HG03378 (cell line): ENCODE measurements around the gene FGR.
"Not testable (repeated sequence)": the region's sequence is repeated elsewhere in the genome, so short reads cannot be mapped to it uniquely, and the experiment has no call there.

ENCODE experiments used
- ATAC-seq: cut with Tn5 transposase; IDR thresholded peaks from one replicate; pipeline ENCODE4 v1.9.1; 2021; ENCODE audit warnings: mild to moderate bottlenecking, moderate library complexity; ENCODE audit not compliant: unreplicated experiment

Gene FGR

DNA sequence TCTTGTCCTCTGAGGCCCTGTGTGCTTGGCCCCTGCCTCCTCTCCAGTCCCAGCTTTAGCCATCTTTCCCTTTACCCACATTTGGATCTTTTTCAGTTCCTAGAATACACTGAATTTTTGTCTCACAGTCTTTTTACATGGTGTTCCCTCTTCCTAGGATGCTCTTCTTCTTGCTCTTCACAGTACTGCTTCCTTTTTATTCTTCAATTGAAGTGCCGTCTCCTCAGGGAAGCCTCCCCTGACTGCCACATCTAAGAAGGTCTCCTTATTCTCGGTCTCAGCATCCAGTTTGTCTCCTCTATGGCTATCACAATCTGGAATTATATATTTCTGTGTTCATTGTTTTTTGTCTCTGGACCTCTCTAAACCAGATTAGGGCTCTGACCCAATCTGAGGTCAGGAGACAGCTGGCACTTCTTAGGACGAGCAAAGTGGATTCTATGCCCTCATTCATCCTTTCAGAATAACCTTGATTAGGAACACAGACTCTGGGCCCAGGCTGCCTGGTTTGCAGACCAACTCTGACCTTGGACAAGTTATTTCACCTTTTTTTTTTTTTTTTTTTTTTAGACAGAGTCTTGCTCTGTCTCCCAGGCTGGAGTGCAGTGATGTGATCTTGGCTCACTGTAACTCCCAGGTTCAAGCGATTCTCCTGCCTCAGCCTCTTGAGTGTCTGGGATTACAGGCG lies 3.2 kb upstream of the FGR start:
- ATAC-seq = no peak

DNA sequence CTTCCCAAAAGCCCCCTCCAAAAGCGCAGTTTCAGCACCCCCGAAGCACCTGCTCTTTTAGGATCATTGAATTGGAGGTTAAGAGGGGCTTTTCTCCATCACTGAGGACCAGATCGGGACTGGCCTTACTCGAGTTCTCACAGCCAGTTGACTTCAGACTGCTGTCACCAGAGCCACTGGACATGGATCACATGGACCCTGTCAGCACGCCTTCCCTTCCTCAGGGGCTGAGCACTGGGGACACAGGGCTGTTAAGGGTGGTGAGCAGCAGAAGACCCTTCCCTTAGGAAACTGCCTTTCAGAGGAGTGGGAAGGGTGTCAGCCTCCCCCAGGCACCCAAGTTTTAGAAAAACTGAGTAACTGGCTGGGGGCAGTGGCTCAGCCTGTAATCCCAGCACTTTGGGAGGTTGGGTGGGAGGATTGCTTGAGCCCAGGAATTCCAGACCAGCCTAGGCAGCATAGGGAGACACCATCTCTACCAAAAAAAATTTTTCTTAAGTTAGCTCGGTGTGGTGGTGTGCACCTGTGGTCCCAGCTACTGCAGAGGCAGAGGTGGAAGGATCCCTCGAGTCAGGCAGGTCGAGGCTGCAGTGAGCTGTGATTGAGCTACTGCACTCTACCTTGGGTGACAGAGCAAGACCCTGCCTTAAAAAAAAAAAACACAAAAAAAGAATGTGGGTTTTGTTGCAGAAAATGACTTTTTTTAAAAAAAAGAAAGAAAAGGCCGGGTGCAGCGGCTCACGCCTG lies 584 bp upstream of the FGR start:
- no peak for ATAC-seq

DNA sequence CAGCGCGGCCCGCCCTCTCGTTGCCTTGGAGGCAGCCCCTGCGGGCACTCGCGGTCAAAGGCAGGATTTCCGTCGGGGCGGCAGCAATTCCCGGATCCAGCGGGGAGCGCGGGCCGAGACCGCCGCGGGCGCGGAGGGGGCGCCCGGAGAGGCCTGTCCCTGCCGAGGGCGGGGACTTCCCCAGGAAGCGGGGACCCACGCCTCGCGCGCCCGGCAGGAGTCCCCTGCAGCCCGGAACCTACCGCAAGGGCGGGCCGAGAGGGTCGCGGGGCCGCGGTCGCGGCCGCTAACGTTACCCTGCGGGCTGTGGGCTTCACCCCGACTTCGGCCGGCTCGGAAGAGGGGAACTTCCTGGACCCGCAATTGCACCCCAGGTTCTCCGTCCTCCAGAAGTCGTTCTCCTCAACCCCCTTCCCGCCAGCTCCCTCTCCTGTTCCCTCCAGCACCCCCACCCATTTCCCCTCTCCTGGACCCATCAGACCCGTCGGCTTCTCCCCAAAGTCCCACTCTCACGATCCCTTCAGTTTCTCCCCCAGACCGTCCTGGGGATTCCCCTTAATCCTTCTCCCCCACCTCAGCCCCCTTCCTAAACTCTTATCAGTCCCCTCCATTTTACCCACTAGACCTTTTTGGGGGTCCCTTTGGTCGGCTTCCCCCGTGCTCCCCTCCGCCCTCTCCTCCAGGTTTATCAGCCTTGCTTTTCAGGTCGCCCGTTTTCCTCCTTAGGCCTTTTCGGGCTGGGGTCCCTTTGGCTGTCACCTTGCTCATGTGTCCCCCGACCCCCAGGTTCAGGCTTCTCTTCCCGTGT lies 604 bp downstream of the FGR start:
- no peak for ATAC-seq

DNA sequence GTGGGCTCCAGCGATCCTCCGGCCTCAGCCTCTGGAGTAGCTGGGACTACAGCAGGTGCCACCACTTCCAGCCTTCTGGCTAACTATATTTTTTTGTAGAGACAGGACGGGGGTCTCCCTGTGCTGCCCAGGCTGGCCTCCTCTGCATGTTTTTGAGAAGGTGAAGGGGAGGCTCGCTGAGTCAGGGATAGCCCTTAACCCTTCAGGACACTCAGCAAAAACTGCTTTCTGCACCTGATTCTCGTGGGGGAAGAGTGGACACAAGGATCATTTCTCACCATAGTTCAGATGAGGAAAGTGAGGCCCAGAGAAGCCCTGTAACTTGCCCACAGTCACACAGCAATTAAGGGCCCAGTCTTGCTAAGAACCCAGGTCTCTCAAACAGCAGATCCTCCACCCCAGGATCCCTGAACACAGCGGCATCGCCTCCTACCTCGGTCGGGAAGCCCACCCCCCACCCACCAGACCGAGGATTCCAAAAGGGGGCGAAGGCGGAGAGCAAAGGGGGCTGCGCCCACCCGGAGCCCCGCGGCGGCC lies 1.3 kb downstream of the FGR start:
- no peak for ATAC-seq

DNA sequence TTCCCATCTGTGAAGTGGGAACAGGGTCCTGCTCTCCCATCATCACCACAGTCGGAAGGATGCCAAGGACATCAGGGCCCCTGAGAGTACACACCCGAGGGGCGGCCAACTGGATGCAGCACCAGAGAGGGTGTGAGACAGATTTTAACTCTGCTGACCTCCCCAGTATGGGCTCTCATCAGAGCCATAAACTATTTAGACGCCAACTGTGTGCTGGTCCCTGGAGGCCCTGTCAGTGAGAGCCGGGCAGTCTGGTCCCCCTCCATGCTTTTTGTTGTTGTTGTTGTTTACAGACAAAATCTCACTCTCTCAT lies 1.7 kb downstream of the FGR start:
- no peak for ATAC-seq

DNA sequence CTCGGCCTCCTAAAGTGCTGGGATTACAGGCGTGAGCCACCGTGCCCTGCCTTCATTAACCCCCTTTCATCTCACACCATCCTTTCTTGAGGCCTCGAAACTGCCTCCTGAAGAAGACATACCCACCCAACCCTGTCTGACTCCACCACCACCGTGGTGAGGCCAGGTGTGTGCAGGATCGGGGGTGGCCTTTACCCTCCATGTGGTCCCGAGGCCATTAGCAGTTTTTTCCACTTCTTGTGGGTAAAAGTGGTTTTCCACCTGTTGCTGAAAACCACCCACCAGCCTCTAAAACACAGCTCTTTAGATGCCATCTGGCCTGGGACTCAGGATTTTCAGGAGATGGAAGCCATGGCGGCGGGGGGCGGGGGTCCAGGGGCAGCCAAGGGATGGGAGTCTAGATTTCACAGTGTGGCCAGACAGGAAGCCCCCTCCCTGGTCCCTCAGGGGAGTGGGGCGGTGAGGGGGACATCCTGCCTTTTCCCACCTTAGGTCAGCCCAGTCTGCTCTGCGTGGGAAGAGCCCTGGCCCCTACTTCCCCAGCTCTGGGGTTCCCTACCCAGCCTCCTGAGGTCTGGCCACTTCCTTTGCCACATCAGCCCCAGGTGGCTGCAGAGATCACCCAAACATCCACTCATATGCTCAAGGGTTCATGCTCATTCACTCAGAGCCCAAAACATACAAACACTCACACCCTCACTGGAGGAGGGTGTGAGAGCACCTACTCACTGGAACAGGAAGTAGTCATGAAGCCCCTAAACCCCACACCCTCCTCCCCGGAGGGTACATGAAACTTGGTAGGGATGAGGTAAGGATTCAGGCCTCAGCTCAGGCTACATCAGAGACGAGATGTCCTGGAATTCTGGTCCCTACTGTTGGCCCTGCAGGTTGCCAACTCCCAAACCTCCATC lies 2.3 kb downstream of the FGR start:
- peak; percentile 40 for ATAC-seq

DNA sequence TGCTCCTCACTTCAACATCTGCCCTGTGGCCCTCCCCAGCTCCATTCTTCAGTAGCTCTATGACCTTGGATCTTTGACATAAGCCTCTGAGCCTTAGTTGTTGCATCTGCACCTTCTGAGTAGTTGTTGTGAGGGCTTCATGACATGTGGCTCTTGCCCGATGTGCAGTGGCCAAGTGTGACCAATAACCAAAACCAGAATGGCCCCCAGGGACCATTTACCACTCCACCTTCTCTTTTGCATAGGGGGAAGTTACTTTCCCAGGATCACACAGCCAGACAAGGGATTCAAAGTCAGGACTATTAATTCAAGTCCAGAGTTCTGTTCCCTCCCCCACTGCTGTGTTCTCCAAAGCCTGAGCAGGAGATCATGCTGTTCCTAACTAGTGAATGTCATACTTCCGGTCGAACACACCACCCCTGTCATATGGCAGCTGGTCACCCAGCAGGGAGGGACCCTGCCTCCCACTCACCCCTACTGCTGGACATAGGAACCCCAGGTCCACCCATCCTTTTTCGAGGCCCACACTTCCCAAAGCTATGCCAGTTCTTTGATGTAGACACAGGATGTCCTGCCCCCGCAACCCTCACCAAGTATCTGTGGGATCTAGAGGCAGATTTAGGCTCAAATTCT lies 4.0 kb downstream of the FGR start:
- ATAC-seq = peak; percentile 10

DNA sequence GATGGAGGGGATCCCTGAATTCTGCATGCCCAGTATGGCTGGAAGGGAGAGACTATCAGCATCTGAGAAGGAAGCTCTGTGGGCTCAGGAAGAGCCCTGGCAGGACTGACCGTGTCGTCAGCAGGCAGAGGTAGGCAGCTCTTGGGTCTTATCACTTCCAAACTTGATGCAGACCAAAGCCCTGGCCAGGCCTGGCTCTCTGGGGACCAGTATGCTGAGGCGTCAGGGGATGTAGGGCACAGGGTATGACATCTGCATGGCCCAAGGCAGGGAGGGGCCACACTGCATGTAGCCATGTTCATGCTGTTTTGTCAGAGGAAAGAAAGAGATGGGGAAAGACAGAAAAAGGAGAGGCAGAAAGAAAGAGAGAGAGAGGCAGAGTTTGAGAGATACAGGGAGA lies 6.3 kb downstream of the FGR start:
- no peak for ATAC-seq

DNA sequence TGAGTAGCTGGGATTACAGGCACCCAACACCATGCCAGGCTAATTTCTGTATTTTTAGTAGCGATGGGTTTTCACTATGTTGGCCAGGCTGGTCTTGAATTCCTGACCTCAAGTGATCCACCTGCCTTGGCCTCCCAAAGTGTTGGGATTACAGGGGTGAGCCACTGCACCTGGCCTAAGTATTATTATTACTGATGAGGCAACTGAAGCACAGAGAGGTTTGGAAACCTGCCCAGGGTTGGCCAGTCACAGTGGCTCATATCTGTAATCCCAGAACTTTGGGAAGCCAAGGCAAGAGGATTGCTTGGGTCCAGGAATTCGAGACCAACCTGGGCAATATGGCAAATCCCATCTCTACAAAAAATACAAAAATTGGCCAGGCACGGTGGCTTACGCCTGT lies 7.3 kb downstream of the FGR start:
- ATAC-seq = not testable (repeated sequence)

DNA sequence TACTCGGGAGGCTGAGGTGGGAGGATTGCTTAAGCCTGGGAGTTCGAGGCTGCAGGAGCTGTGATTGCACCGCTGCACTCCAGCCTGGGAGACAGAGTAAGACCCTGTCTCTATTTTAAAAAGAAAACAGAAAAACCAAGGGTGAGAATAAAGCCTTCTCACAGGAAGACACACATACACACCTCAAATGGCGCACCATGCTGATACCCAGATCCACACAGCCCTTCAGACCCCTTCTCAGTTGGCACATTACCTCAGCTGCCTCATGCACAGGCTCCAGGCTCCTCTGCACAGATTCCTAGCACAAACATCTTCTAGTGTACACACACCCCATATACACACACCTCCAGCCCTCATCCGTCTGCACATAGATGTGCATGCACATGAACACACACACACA lies 7.9 kb downstream of the FGR start:
- ATAC-seq = no peak

DNA sequence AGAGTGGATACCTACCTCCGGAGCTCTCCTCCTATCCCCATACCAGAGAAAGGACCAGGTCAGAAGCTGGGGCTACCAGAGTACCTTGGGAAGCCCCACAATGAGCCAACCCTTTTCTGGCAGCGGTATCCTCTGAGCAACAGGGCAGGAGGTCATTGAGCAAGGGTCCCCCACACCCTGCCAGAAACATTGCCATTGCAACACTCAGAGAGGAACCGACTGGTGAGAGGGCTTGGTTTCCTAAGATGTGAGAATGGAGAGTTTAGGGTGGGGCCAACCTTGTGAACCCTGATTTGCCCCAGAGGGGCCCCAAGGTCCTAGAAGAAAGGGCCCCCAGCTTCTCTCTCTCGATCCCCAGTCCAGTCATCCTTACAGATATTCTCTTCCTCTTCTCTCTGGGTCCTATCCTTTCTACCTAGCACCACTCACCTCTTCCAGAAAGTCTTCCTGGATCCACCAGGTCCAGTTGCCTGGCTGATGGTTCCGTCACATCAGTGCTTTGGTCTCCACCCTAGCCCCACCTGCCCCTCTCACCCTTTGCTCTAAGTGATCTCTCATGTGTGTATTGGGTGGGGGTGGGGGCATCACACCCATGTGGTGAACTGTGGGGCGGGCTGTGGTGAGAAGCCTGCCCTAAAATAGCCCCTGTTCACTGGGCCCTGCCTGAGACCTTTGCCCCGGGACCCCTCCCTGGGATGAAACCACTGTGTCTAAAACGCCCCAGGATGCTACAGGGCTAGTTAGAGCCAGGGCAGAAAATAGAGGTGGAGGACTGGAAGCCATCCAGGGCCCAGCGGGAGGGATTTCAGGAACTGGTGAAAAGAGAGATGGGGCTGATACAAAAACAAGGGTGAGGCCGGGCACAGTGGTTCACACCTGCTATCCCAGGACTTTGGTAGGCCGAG lies 8.7 kb downstream of the FGR start:
- no peak for ATAC-seq

DNA sequence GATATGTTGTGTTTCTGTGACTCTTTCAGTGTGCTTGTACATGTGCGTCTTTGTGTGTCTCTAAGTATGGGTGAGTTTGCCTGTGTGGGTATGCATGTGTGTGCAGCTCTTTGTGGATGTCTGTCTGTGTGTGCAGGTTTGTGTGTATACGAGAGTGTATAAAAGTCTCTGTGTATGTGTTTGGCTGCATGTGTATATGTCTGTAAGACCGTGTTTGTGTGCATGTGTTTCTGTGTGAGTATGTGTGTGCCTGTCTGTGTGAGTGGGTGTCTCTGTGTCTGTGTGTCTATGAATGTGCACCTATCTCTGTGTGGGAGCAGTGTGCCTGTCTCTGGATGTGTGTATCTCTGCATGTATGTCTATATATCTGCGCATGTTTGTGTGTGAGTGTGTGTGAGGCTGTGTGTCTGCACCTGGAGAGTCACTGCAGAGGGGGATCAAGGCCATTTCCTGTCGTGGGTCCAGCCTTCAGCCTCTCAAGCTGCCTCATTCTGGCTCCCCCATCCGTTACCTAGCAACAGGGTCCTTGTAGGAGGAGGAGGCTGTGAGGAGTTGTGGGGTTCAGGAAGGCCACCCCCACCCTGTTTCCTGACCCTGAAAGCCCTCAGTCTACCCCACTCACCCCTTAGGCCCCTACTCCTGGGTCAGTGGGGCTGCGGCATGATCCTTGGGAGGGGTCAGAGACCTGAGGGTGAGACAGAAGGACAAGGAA lies 10.4 kb downstream of the FGR start:
- peak; percentile 21 for ATAC-seq

DNA sequence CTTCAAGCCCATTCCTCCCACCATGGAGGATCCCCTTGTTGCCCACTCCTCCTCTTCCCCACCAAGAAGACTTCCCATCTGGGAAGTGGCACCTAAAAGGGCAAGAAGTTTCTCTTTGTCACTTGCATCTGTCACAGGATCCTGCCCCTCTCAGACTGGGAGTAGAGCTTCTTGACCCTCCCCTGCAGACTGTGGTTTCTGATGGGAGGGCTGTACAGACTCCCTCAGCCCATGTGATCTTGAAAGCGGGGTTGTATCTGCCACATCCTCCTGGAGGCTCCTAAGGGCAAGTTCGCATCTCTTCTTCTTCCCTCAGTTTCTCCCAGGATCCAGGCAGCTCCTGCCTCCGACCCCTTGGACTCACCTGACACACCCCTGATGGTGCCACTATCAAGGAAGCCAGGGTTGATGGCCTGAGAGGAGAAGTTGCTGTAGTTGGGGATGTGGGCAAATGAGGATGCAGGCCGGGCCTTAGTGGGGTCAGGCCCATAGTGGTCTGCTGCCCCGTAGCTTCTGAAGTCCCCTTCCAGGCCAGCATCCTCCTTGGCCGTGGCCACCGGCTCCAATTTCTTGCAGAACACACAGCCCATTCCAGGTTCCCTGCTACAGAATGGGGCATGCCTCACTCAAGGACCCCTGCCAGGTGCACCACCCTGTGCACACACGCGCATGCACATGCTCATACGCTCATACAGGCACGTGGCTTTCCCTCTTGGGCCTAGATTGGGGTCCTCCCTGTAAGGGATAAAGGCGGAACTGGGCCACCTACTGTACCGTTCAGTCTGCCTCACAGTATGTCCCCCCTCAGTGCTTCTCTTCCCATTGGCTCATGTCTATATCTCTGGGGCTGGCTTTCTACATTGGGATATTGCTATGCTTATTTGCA lies 11.4 kb downstream of the FGR start:
- no peak for ATAC-seq

DNA sequence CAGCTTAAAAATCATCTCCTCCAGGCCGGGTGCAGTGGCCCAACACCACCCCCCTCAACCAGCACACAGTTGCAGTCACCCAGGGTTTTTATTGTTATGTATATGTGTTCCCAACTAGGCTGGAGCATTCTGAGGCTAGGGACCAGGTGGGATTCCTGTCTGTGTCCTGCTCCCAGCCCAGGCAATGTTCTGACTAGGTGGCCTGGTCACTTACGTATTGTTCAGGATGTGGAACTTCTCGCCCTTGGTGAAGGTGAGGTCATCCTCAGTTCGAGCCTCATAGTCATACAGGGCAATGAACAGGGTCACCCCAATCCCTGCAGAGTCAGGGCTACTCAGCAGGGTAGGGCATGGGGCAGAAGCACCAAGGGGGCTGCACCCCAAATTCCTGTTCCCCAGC lies 12.2 kb downstream of the FGR start:
- ATAC-seq = no peak

DNA sequence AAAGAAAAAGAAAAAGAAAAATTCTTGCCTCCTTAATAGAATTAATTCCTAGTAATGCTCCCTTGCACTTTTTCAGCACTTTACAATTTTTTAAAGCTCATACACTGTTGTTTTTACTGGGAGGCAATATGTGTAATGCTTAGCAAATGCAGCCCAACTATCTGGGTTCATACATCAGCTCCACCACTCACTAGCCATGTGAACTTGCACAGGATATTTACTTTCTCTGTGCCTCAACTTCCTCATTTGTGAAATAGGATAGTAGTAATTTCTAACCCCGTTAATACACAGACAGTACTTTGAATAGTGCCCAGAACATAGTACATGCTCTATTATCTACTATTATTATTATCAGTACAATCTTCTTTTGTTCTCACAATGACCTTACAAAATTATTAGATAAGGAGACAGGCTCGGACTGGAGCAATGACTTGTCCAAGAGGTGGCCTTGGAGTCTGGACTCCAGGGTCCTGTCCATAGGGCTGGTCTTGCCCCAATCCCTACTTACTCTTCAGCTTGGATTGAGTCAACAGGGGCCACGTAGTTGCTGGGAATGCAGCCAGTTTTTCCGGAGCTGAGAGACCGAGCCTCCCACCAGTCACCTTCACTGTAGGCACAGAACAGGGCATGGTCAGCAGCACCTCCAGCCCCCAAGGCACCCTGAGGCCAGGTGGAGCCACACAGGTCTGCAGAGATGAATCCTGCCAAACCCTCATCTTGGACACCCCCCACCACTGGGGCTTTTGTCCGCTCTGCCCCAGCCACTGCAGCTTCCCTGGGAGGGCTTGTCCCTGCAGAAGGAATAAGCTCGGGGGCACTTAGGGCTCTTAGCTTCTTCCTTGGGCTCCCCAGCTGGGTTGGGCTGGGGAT lies 13.7 kb downstream of the FGR start:
- ATAC-seq = no peak

DNA sequence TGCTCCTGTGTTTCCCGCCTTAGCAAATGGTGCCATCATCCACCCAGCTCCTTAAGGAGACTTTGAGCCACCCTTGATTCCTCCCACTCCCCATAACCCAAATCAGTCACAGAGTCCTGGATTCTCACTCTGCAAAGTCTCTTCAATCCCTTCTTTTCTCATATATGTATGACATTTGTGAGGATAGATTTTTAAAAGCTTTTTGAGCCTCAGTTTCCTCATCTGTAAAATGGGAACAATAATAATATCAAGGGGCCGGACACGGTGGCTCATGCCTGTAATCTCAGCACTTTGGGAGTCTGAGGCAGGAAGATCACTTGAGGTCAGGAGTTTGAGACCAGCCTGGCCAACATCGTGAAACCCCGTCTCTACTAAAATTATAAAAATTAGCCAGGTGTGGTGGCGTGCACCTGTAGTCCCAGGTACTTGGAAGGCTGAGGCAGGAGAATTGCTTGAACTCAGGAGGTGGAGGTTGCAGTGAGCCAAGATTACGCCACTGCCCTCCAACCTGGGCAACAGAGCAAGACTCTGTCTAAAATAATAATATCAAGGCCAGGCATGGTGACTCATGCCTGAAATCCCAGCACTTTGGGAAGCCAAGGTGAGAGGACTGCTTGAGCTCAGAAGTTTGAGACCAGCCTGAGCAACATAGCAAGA lies 15.1 kb downstream of the FGR start:
- ATAC-seq = not testable (repeated sequence)
